Uterus (tissue), 4 donors: ENCODE data around the gene SHB. TPM values are rescaled to one million over a fixed set of nuclear protein-coding genes. Genes with fewer than 3 reads are reported as not detected.

Experiments used
- DNase-seq, 2 donors: peaks; one replicate each; pipeline ENCODE4 v3.0.0-alpha.2; 2019 to 2020
- H3K27ac ChIP-seq, 2 donors: fragments of 200-600 bp; sonication (generic); 1 replicate in 1 of 2; 2 replicates in 1 of 2; pipeline ENCODE4 v1.5.1; 2016 to 2018
- H3K27me3 ChIP-seq, 2 donors: fragments of 200-600 bp; sonication (generic); one replicate each; pipeline ENCODE4 v1.5.1; 2018 to 2019; ENCODE audit warnings: control low read depth in 1 of 2
- H3K36me3 ChIP-seq, 2 donors: fragments of 200-600 bp; sonication (generic); one replicate each; pipeline ENCODE4 v1.5.1; 2019; ENCODE audit warnings: control low read depth in 1 of 2
- H3K4me1 ChIP-seq, 2 donors: fragments of 200-600 bp; sonication (generic); one replicate each; pipeline ENCODE4 v1.5.1; 2018 to 2019; ENCODE audit warnings: control low read depth in 1 of 2
- H3K4me3 ChIP-seq, 2 donors: fragments of 200-600 bp; sonication (generic); 1 replicate in 1 of 2; 2 replicates in 1 of 2; pipeline ENCODE4 v1.5.1; 2018 to 2019; ENCODE audit warnings: mild to moderate bottlenecking in 1 of 2
- H3K9me3 ChIP-seq, 2 donors: fragments of 200-600 bp; sonication (generic); one replicate each; pipeline ENCODE4 v1.5.1; 2019; ENCODE audit warnings: control low read depth in 1 of 2
- POLR2A ChIP-seq, 2 donors: fragments of 450-650 bp; IDR thresholded peaks; one replicate each; pipeline ENCODE4 v1.6.1; 2016; ENCODE audit warnings: antibody characterized with exemption in 2 of 2, mild to moderate bottlenecking in 1 of 2, moderate library complexity in 1 of 2
- intact Hi-C: fragments of 100-400 bp; cut with DNase I; formaldehyde crosslinking; loops from one replicate; pipeline ENCODE4 v1.15.1; 2023; ENCODE audit warnings: low total_unique reads
- total RNA-seq, 4 donors: library from RNA; depleted of rRNA in 3 of 4; stranded (reverse); fragments of >200 nt in 3 of 4; gene quantifications; one replicate each; pipeline versions ENCODE4 v1.1.0 to v1.2.4, GENCODE V29; 2014 to 2023
- TF ChIP-seq, protein P1 (sequence below), 4 experiments: fragments of 200-600 bp in 2 of 4; fragments of 450-650 bp in 2 of 4; sonication (generic) in 2 of 4; IDR thresholded peaks; one replicate each; pipeline ENCODE4 v1.5.1; 2016 to 2019; ENCODE audit warnings: antibody characterized with exemption in 4 of 4, mild to moderate bottlenecking in 2 of 4, moderate library complexity in 1 of 4
- donor health status: DM: yes; HTN: yes; CAD: no.

The SHB gene
- total RNA-seq, 4 donors from 2014 or later = 3.5 to 19.6 (median 7.3) TPM

DNA sequence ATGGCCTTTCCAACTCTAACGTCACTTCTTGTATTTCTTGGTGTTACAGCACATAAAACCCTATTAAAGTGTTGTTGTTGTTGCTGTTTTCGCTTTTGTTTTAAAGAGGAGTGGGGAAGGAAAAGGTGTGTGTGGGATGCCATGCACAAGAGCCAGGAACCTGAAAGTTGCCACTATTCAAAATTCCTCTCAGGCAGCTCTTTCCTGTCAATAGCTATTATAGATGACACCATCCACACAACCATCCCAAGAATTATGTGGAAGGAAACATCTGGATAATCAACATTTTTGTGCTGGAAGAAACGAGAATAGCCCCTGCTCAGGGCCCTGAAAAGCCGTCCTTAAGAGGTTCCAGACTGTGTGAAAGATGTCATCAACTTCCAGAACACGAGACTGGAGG is 79.3 kb downstream of the SHB start:
- no peak for TF ChIP-seq POLR2A (IDR thresholded peaks at IDR 0.05)
- TF ChIP-seq, protein P1, sequence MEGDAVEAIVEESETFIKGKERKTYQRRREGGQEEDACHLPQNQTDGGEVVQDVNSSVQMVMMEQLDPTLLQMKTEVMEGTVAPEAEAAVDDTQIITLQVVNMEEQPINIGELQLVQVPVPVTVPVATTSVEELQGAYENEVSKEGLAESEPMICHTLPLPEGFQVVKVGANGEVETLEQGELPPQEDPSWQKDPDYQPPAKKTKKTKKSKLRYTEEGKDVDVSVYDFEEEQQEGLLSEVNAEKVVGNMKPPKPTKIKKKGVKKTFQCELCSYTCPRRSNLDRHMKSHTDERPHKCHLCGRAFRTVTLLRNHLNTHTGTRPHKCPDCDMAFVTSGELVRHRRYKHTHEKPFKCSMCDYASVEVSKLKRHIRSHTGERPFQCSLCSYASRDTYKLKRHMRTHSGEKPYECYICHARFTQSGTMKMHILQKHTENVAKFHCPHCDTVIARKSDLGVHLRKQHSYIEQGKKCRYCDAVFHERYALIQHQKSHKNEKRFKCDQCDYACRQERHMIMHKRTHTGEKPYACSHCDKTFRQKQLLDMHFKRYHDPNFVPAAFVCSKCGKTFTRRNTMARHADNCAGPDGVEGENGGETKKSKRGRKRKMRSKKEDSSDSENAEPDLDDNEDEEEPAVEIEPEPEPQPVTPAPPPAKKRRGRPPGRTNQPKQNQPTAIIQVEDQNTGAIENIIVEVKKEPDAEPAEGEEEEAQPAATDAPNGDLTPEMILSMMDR (IDR thresholded peaks at IDR 0.05) = no peak
- no peaks in the 10 kb centered on the region for H3K36me3 ChIP-seq
- no peaks in the 10 kb centered on the region for H3K27me3 ChIP-seq
- DNase-seq = no peak
- intact Hi-C loops = no loop called here
- no peaks in the 10 kb centered on the region for H3K4me1 ChIP-seq
- peak overlapping the region in 1 of 2 donors; percentile 19 for H3K27ac ChIP-seq
- H3K9me3 ChIP-seq = no peaks in the 10 kb centered on the region
- H3K4me3 ChIP-seq = no peak overlapping the region

DNA sequence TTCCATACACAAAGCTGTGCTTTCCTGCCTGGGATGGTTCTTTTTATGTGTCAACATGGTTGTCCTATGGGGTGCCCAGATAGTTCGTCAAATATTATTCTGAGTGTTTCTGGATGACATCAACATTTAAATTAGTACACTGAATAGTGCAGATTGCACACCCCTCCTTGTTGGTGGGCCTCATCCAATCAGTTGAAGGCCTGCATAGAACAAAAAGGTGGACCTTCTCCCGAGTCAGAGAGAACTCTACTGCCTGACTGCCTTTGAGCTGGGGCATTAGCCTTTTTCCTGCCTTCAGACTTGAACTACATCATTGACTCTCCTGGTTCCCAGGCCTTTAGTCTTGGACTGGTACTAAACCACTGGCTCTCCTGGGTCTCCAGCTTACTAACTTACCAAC is 80.4 kb downstream of the SHB start:
- intact Hi-C loops = no loop called here
- no peak for TF ChIP-seq POLR2A (IDR thresholded peaks at IDR 0.05)
- TF ChIP-seq, protein P1 (IDR thresholded peaks at IDR 0.05) = no peak

DNA sequence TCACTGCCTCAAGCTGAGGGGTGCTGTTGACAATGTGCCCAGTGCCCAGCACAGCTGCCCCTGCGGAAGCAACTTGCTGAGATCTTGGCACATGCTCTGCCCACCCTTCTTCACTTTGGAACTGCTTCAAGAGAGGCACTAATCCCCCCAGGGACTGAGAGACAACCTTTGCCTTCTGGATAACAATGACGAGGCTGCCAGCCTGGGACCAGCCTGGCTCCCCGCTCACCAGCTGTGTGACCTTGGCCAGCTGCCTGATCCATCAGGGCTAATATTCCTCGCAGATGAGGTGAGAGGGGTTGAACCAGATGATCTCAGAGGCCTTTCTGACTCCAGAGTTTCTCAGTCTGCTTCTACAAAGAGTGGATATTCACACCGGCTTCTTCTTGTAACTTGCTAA is 81.0 kb downstream of the SHB start:
- no peak overlapping the region for H3K27ac ChIP-seq
- no peaks in the 10 kb centered on the region for H3K4me1 ChIP-seq
- no peak overlapping the region for H3K4me3 ChIP-seq
- TF ChIP-seq, protein P1 (IDR thresholded peaks at IDR 0.05) = no peak
- TF ChIP-seq POLR2A (IDR thresholded peaks at IDR 0.05) = no peak
- H3K9me3 ChIP-seq = no peaks in the 10 kb centered on the region
- no peak for DNase-seq
- no peaks in the 10 kb centered on the region for H3K36me3 ChIP-seq
- intact Hi-C loops = no loop called here
- H3K27me3 ChIP-seq = no peaks in the 10 kb centered on the region

More for the DNA sequence above, 80.4 kb downstream of the SHB start:
- Histone ChIP-seq H3K4me1 (no peaks in the 10 kb centered on the region), H3K9me3 (no peaks in the 10 kb centered on the region), H3K36me3 (no peaks in the 10 kb centered on the region), H3K27me3 (no peaks in the 10 kb centered on the region), H3K4me3 (no peak overlapping the region), H3K27ac (no peak overlapping the region)
- no peak for DNase-seq

DNA sequence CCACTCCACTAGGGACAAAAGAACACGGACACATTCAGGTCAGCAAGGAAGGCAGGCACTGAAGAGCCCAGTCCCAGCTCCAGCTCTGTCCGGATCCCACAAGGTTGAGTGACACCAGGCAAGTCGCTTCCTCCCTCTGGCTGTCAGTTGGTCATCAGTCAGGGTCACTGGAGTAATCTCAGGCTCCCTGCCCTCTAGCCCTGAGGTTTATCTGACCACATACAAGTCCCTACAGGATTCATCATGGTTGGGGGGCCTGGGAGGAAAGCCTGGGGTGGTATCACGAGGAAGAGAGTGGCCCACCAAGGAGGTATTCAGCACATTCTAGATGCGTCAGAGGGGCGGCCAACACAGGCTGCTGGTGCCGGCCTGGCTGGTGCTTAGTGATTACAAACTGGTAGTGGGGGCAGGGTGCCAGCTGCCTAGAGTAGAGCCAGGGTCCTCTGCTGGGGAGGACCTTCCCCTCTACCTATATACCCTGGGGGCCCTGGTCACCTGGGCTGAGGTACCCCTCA is 81.5 kb downstream of the SHB start:
- DNase-seq = no peak
- H3K27ac ChIP-seq = no peak overlapping the region
- no peak overlapping the region for H3K4me3 ChIP-seq
- H3K4me1 ChIP-seq = no peaks in the 10 kb centered on the region
- no peaks in the 10 kb centered on the region for H3K9me3 ChIP-seq
- H3K27me3 ChIP-seq = no peaks in the 10 kb centered on the region
- TF ChIP-seq POLR2A (IDR thresholded peaks at IDR 0.05) = no peak
- TF ChIP-seq, protein P1 (IDR thresholded peaks at IDR 0.05) = no peak
- no peaks in the 10 kb centered on the region for H3K36me3 ChIP-seq
- intact Hi-C loops = no loop called here

DNA sequence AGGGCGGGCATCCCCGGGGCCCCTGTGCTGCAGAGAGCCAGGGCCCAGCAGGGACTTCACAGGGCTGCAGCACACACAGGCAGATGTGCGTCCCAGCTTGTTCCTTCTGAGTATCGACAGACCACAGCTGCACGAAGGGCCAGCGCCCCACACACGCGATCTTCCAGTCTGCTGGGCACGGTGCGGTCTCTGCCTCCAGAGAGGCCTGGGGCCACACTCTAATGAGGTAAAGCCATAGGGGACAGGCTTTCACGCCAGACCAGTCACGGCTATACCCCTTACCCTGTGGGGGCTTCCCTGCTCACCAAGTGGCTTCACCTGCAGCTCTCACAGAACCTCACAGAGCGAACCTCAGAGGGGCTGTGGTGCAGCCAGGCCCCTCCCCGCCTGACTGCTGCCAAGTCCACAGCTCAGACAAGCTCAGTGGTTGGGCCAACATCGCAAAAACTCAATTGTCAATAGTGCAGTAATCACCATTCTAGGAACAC is 82.2 kb downstream of the SHB start:
- no peaks in the 10 kb centered on the region for H3K27me3 ChIP-seq
- TF ChIP-seq, protein P1 (IDR thresholded peaks at IDR 0.05) = no peak
- no peak for TF ChIP-seq POLR2A (IDR thresholded peaks at IDR 0.05)
- no peak overlapping the region for H3K27ac ChIP-seq
- DNase-seq = no peak
- H3K9me3 ChIP-seq = no peaks in the 10 kb centered on the region
- no peaks in the 10 kb centered on the region for H3K4me1 ChIP-seq
- intact Hi-C loops = no loop called here
- H3K4me3 ChIP-seq = no peak overlapping the region
- no peaks in the 10 kb centered on the region for H3K36me3 ChIP-seq
